HG02970 (cell line): ENCODE measurements around the gene YIPF3.
"Not testable (repeated sequence)": the region's sequence is repeated elsewhere in the genome, so short reads cannot be mapped to it uniquely, and the experiment has no call there.

Source experiments
- ATAC-seq: cut with Tn5 transposase; IDR thresholded peaks from one replicate; pipeline ENCODE4 v1.9.1; 2021; ENCODE audit warnings: mild to moderate bottlenecking, moderate library complexity, moderate number of reproducible peaks; ENCODE audit not compliant: unreplicated experiment, low FRiP score

Gene YIPF3

DNA sequence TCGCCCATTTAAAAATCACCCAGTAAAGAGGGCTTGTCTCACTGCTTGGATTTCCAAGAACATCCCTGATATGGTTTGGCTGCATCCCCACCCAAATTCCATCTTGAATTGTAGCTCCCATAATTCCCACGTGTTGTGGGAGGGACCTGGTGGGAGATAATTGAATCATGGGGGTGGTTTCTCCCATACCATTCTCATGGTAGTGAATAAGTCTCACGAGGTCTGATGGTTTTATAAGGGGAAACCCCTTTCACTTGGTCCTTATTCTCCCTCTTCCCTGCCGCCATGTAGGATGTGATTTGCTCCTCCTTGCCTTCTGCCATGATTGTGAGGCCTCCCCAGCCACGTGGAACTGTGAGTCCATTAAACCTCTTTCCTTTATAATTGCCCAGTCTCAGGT is 49.5 kb downstream of the YIPF3 start:
- ATAC-seq = not testable (repeated sequence)

DNA sequence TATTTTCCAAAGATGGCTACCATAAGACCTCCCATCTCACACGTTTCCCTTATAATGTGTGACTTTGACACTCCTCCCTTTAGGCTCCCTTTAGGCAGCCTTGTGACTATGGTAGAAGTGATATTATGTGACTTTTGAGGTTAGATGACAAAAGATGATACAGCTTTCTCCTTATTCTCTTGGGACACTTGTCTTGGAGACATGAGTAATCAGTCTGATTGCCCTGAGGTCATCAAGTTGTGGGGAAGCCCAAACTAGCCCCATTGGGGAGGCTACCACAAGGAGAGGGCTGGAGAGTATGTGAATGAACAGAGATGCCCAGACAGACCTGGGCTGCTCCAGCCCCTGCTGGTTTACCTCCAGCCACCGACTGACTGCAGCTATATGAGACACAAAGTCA is 50.8 kb downstream of the YIPF3 start:
- no peak for ATAC-seq

DNA sequence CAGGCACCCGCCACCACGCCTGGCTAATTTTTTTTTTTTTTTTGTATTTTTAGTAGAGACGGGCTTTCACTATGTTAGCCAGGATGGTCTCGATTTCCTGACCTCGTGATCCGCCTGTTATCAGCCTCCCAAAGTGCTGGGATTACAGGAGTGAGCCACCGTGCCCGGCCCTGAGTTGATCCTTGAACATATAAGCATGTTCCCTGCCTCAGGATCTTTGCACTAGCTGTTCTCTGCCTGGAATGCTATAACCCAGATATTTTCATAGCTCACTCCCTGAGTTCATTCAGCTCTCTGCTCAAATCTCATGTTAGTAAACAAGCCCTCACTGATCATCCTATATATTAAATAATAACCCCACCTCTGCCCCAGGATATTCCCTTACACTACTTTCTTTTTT is 52.4 kb downstream of the YIPF3 start:
- ATAC-seq = no peak

DNA sequence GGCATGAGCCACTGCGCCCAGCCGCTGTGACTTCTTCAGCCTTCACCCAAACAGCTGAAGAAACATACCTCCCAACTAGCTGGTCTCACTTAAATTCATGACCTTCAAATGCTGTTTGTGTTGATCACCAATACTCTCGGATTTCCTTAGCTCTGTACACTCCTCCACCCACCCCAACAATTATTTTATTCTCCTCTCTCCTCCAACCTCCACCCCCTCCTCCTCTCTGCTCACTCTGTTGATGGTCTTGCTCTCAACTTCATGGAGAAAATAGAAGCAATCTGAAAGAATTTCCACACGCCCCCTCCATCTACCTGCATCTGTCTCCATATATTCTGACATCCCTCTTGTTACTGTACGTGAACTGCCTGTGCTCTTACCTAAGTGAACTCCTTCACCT is 54.8 kb downstream of the YIPF3 start:
- ATAC-seq = no peak
